Right ventricle myocardium inferior (tissue), 1 donor: ENCODE data around the gene WSB2. TPM values are rescaled to one million over a fixed set of nuclear protein-coding genes. Genes with fewer than 3 reads are reported as not detected.
"Not testable (repeated sequence)": the region's sequence is repeated elsewhere in the genome, so short reads cannot be mapped to it uniquely, and the experiment has no call there.

Source experiments
- ATAC-seq: fragments of 200-7000 bp; cut with Tn5 transposase; one replicate; pipeline ENCODE4 v1.9.1; 2020; ENCODE audit warnings: mild to moderate bottlenecking, moderate library complexity
- DNase-seq: peaks from one replicate; pipeline ENCODE4 v3.0.0; 2021; ENCODE audit errors: missing footprints
- intact Hi-C: fragments of 100-400 bp; cut with DNase I; formaldehyde crosslinking; loops from one replicate; pipeline ENCODE4 v1.11.0; 2022
- long read RNA-seq: library from polyadenylated mRNA; unstranded; transcript quantifications from one replicate; pipeline ENCODE4 v2.0.0, GENCODE V29; 2021
- total RNA-seq: library from RNA; stranded (reverse); fragmentation: NEBNext Ultra II Directional; extraction: Animal tissue kit (Norgen Biotek cat#: 25700); gene quantifications from one replicate; pipeline ENCODE4 v1.2.1, GENCODE V29; 2021
- donor health status: DM: no; HTN: yes; CAD: no; lungs with severe emphysema.

Gene WSB2
- 97.3 TPM for total RNA-seq
- long read RNA-seq, transcript WSB2-201 (9 exons, 2,646 nt), result major isoform, 52 of 67 reads
- long read RNA-seq, partial matches to known transcripts, result 13 of 67 reads
- long read RNA-seq, other reads (novel, unspliced or antisense), result 0 of 67 reads

DNA sequence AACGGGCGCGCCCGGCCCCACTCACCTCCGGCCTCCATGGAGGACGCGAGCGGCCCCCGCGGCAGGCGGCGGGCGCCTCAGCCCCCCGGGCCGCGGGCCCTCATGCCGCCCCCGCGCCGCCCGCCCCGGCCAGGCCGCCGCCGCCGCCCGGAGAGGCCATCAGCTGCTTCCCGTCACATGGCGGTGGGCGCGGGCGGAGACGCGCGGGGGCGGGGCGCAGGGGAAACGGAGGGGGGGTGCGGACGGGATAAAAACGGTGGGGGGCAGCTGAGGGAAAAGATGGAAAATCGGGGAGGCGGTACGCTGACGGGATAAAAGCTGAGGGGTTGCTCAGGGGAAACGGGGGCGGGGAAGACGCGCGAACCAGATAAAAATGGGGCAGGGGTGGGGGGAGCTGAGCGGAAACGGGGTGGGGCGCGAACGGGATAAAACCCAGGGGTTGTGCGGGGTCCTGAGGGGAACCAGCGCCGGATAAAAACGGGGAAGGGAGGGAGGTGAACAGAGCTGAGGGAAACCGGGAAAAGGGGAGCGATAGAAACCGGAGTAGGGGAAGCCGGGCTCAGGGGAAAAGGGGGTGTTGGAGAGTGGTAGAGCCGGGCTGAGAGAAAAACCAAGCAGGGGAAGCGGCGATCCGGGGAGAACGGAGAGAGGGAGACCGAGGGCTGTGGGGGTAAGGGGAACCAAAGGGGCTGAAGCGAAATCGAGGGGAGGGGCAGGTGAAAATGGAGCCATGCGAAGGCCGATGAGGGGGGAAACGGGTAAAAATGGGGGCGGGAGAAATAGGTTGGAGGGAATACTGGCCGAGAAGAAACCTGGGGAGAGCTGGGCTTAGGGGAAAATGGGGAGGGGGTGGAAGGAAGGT lies at the start of gene WSB2:
Gene WSB2 (minus strand): TSS at position 169 of the 862 bp plus-strand sequence. CDS start 131 bp downstream, at position 38.
- ATAC-seq (peak; percentile 65), DNase-seq (peak; percentile 90)
- intact Hi-C loops, result loop anchor here (2.0 to 5.0 kb wide), 3 partner anchors 42 to 312 kb away; partner anchors contain the start of genes PEBP1 and TAOK3

- ATAC-seq (no peak), DNase-seq (no peak)
- intact Hi-C loops, result loop anchor here (10.0 kb wide), 1 partner anchor 234 kb away; no protein-coding TSS in a partner anchor
Measured at GRCh38 chr12:118109088-118109487, 48.1 kb upstream of the WSB2 start.

GRCh38 chr12:118107694-118108093 lies 46.7 kb upstream of the WSB2 start:
- no peak for DNase-seq
- intact Hi-C loops, result loop anchor here (10.0 kb wide), 1 partner anchor 233 kb away; no protein-coding TSS in a partner anchor
- no peak for ATAC-seq

DNA sequence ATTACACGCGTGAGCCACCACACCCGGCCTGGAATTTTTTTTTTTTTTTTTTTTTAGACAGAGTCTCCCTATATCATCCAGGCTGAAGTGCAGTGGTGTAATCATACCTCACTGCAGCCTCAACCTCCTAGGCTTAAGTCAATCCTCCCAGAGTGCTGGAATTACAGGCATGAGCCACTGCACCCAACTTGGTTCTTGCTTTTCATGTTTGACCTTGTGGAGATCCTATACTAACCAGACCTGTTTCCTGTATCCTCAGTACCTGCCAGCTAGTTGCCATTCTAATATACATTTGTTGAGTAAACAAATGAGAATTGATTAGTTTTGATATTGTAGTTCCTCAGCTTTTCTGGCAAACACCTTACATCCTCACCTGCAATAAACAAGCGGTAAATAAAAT lies 46.0 kb upstream of the WSB2 start:
- ATAC-seq (no peak), DNase-seq (no peak)
- intact Hi-C loops, result loop anchor here (10.0 kb wide), 1 partner anchor 232 kb away; no protein-coding TSS in a partner anchor

DNA sequence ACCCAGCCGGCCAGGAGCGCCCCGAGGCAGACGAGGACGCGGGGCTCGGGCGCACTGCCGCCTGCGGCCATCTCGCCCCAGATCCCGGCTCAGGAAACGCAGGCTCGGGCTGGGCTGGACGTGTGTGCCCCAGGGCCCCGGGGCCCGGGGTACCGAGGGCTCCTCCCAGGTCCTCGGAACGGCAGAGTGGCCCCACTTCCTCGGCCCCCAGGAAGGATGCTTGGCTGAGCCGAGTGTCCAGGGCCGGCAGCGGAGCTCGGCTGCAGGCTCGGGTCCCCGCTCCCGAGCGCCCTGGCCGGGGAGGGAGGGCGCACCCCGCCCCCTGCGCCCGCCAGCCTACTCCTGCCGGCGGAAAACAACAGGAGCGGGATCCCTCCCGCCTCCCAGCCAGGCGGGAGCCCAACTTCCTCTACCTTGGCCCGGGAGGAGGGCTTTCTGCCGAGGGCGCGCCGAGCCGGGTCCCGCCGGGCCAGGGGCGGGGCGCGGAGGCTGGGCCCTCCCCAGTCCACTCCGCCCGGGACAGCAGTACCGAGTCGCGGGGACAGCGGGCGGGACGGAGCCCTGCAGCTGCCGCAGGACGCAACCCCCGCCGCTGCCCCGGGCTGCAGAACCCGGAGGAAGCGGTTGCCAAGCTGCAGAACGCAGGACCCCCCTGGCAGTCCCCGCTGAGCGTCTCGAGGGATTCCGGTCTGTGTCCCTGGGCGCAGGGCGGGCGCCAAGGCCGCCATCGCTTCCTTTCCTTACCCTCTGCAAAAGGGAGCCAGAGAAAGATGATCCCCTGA lies 42.8 kb upstream of the WSB2 start, which contains the start of gene VSIG10:
Gene VSIG10 (minus strand): TSS at position 411 of the 782 bp plus-strand sequence. CDS start 340 bp downstream, at position 71.
- intact Hi-C loops, result loop anchor here (2.0 to 10.0 kb wide), 2 partner anchors 43 to 229 kb away; partner anchors contain the start of gene WSB2
- peak; percentile 84 for DNase-seq
- peak; percentile 98 for ATAC-seq

- ATAC-seq (peak; percentile 28), DNase-seq (no peak)
- intact Hi-C loops, result loop anchor here (2.0 to 10.0 kb wide), 2 partner anchors 42 to 228 kb away; partner anchors contain the start of gene WSB2
Measured at GRCh38 chr12:118103201-118103600, 42.2 kb upstream of the WSB2 start.

GRCh38 chr12:118102609-118103008 lies 41.6 kb upstream of the WSB2 start:
- intact Hi-C loops, result loop anchor here (2.0 to 10.0 kb wide), 2 partner anchors 42 to 228 kb away; partner anchors contain the start of gene WSB2
- DNase-seq (no peak), ATAC-seq (no peak)

- intact Hi-C loops, result loop anchor here (2.0 to 10.0 kb wide), 2 partner anchors 41 to 227 kb away; partner anchors contain the start of gene WSB2
- DNase-seq (no peak), ATAC-seq (no peak)
Measured at GRCh38 chr12:118102070-118102469, 41.1 kb upstream of the WSB2 start.

- intact Hi-C loops, result loop anchor here (10.0 kb wide), 1 partner anchor 226 kb away; no protein-coding TSS in a partner anchor
- ATAC-seq (no peak), DNase-seq (no peak)
Measured at GRCh38 chr12:118101051-118101450, 40.1 kb upstream of the WSB2 start.

- no peak for DNase-seq
- intact Hi-C loops, result no loop called here
- ATAC-seq, result no peak
Measured at GRCh38 chr12:118098911-118099671, 38.1 kb upstream of the WSB2 start.

DNA sequence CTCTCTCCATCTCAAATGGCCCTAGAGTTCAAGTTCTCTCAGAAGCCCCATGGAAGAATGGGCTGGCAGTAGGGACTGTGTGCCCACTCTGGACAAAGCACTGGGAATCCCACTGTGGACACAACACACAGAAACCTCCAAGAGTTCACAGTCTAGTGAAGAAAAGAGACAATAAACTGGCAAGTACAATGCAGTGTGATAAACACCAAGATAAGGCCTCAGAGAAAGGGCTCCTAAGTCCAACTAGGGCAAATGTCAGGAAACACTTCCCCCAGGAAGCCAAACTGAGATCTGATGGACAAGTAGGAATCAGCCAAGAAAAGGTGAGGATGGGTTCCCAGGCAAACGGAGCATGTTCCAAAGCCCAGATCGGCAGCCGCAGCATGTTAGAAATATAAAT lies 37.4 kb upstream of the WSB2 start:
- DNase-seq, result no peak
- intact Hi-C loops, result no loop called here

GRCh38 chr12:118094039-118094438 lies 33.1 kb upstream of the WSB2 start:
- intact Hi-C loops, result no loop called here
- DNase-seq (no peak), ATAC-seq (no peak)

More for the DNA sequence above, 37.4 kb upstream of the WSB2 start:
- no peak for ATAC-seq

DNA sequence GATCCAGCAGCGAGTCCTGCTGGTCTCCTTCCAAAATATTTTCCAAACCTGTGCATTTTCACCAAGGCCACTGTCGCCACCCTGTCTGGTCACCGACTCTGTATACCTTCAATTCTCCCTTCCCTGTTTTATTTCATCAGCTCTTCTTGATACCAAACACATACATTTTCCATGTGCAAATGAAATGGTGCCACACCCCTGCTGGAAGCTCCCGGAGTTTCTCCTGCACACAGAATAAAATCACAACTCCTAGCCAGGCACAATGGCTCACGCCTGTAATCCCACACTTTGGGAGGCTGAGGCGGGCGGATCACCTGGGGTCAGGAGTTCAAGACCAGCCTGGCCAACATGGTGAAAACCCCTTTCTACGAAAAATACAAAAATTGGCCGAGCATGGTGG lies 28.8 kb upstream of the WSB2 start:
- ATAC-seq, result no peak
- no peak for DNase-seq
- intact Hi-C loops, result no loop called here

GRCh38 chr12:118082161-118082560 lies 21.2 kb upstream of the WSB2 start:
- intact Hi-C loops, result no loop called here
- ATAC-seq, result no peak

GRCh38 chr12:118081521-118081920 lies 20.5 kb upstream of the WSB2 start:
- intact Hi-C loops, ATAC-seq, DNase-seq: not testable (repeated sequence)

More at GRCh38 chr12:118082161-118082560, 21.2 kb upstream of the WSB2 start:
- DNase-seq, result no peak

DNA sequence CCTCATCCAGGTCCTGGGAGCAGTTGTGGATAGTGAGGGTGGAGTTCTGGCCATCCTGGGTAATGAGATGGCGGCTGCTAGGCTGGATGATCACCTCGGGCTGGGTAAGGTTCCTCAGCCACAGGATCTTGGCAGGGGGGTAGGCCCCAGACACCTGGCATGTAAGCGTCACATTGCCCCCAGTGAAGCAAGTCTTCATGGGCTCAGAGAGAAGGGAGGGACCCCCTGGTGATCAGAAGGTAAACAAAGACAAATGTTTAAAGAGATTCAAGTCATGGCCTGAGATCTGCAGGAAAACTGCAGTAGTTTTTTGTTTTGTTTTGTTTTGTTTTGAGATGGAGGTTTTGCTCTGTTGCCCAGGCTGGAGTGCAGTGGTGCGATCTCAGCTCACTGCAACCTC lies 12.8 kb upstream of the WSB2 start:
- ATAC-seq, result no peak
- DNase-seq, result no peak
- intact Hi-C loops, result no loop called here

- intact Hi-C loops, result no loop called here
- DNase-seq, result no peak
- ATAC-seq, result no peak
Measured at GRCh38 chr12:118070650-118071049, 9.7 kb upstream of the WSB2 start.

GRCh38 chr12:118068445-118068844 lies 7.5 kb upstream of the WSB2 start:
- intact Hi-C loops, result no loop called here
- ATAC-seq, result no peak
- DNase-seq, result no peak
